ENCODE data around the gene PHB1. TPM values are rescaled to one million over a fixed set of nuclear protein-coding genes. Genes with fewer than 3 reads are reported as not detected.
A peak's percentile ranks its signal among the peaks of the same experiment; 100 is the strongest.

Gene PHB1
- total RNA-seq, 1 donor from 2014 or later, result 256 TPM

DNA sequence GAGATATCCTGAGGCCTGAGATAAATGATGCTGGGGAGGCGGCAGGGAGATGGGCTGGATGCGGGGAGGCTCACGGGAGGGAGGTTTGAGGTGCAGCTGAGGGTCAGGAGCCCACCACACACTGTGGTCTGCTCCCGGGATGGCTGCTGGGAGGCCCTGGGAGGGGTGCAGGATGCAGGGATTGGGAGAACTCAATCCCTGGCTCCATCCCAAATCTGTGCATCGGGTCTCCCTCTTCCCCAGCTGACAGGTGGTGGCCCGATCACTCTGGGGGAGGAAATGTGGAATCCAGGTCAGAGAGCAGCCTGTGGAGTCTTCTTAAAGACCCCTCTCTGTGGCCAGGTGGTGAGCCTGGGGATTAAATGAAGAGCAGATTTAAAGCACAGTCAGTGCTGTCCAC lies 12.0 kb downstream of the PHB1 start:
- H3K27ac Mint-ChIP-seq (ENCODE audit: unreplicated experiment), result peak overlapping the region; percentile 97
- DNase-seq (ENCODE audit: low read depth, low spot score), result no peak
- H3K9me3 Mint-ChIP-seq, result no peaks in the 10 kb centered on the region
- peaks cover 42% of the 10 kb centered on the region for H3K4me1 Mint-ChIP-seq
- peak overlapping the region; percentile 65 for H3K4me3 Mint-ChIP-seq
- TF ChIP-seq, protein P1, sequence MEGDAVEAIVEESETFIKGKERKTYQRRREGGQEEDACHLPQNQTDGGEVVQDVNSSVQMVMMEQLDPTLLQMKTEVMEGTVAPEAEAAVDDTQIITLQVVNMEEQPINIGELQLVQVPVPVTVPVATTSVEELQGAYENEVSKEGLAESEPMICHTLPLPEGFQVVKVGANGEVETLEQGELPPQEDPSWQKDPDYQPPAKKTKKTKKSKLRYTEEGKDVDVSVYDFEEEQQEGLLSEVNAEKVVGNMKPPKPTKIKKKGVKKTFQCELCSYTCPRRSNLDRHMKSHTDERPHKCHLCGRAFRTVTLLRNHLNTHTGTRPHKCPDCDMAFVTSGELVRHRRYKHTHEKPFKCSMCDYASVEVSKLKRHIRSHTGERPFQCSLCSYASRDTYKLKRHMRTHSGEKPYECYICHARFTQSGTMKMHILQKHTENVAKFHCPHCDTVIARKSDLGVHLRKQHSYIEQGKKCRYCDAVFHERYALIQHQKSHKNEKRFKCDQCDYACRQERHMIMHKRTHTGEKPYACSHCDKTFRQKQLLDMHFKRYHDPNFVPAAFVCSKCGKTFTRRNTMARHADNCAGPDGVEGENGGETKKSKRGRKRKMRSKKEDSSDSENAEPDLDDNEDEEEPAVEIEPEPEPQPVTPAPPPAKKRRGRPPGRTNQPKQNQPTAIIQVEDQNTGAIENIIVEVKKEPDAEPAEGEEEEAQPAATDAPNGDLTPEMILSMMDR (conservative IDR thresholded peaks at IDR 0.05), result no peak
- H3K27me3 Mint-ChIP-seq (ENCODE audit: low read depth), result no peaks in the 10 kb centered on the region
- peaks cover 13% of the 10 kb centered on the region for H3K36me3 Mint-ChIP-seq (ENCODE audit: low read depth)

DNA sequence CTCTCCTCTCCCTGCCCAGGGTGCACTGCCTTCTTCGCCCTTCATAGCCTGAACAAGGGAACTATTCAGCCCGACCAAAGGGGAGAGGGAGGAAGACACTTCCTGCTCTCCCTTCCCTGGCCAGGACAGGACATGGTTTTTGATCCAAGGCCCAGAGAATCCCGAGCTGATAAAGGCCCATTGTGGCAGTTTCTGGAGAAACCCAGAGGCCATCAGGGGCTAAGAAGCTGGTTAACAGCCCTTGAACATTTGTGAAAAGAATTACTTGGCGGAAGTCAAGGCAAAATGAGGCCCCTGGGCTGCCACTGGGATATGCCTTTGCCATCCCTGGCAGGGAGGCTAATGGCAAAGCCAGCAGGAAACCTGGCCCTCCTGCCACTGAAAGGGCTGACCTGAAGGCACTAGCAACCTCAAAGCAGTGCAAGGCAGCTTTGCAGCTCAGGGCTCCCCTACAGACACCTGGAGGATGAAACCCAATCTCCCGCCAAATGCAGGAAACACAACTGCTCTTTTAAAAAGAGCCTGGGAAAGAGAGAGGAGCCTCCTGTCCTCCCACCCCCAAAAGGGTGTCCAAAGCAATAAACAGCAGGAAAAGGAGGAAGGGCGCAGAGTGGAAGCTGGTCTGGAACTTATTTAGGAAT lies 12.6 kb downstream of the PHB1 start:
- peaks cover 13% of the 10 kb centered on the region for H3K36me3 Mint-ChIP-seq (ENCODE audit: low read depth)
- H3K4me3 Mint-ChIP-seq, result peak overlapping the region; percentile 65
- peak; percentile 30 for DNase-seq (ENCODE audit: low read depth, low spot score)
- peaks cover 41% of the 10 kb centered on the region for H3K4me1 Mint-ChIP-seq
- H3K9me3 Mint-ChIP-seq, result no peaks in the 10 kb centered on the region
- peak overlapping the region; percentile 97 for H3K27ac Mint-ChIP-seq (ENCODE audit: unreplicated experiment)
- H3K27me3 Mint-ChIP-seq (ENCODE audit: low read depth), result no peaks in the 10 kb centered on the region
- TF ChIP-seq, protein P1 (conservative IDR thresholded peaks at IDR 0.05), result no peak

DNA sequence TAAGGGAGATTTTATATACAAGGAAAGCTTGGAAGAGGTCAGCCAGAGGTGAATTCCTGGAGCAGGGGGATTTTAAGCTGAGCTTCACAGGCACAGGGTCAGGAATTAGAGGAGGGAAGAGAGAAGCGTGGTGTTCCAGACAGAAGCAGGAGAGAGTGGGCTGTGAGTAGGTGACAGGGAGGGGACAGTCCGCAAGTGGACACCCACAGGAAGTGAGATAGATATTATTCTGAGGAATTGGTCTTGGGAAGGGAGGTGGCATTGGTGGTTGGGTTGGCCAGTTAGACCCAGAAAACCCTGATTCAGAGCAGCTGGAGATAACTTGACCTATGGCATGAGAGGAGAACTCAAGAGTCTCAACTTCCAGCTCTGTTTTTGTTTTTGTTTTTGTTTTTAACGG lies 14.7 kb downstream of the PHB1 start:
- Mint-ChIP-seq H3K36me3 (ENCODE audit: low read depth) (peaks cover 4% of the 10 kb centered on the region), H3K27me3 (ENCODE audit: low read depth) (no peaks in the 10 kb centered on the region), H3K4me1 (peaks cover 43% of the 10 kb centered on the region), H3K27ac (ENCODE audit: unreplicated experiment) (peak overlapping the region; percentile 48), H3K9me3 (no peaks in the 10 kb centered on the region), H3K4me3 (peak overlapping the region; percentile 2)
- DNase-seq (ENCODE audit: low read depth, low spot score), result no peak
- TF ChIP-seq, protein P1 (conservative IDR thresholded peaks at IDR 0.05), result no peak

DNA sequence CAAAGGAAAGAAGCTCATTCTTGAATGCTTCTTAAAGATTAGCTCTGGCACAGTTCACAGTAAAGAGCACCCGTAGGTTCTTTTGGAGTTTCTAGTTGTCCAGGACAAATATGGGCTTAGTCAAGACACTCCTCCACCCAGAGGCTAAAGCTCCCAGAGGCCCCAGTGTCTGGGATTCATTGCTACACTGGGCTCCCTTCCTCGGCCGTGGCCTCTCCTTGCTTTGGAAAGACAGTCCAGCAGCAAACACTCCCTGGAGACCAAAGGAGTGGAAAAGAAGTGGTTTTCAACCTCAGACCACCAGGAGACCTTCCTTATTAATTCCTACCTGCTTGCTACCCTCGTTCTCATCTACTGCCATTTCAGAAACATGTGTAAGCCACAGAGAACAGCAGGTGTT lies 17.1 kb downstream of the PHB1 start:
- Mint-ChIP-seq H3K27me3 (ENCODE audit: low read depth) (no peaks in the 10 kb centered on the region), H3K36me3 (ENCODE audit: low read depth) (no peaks in the 10 kb centered on the region), H3K9me3 (no peaks in the 10 kb centered on the region), H3K4me3 (no peak overlapping the region), H3K4me1 (peaks cover 33% of the 10 kb centered on the region), H3K27ac (ENCODE audit: unreplicated experiment) (no peak overlapping the region)
- TF ChIP-seq, protein P1 (conservative IDR thresholded peaks at IDR 0.05), result no peak
- no peak for DNase-seq (ENCODE audit: low read depth, low spot score)

DNA sequence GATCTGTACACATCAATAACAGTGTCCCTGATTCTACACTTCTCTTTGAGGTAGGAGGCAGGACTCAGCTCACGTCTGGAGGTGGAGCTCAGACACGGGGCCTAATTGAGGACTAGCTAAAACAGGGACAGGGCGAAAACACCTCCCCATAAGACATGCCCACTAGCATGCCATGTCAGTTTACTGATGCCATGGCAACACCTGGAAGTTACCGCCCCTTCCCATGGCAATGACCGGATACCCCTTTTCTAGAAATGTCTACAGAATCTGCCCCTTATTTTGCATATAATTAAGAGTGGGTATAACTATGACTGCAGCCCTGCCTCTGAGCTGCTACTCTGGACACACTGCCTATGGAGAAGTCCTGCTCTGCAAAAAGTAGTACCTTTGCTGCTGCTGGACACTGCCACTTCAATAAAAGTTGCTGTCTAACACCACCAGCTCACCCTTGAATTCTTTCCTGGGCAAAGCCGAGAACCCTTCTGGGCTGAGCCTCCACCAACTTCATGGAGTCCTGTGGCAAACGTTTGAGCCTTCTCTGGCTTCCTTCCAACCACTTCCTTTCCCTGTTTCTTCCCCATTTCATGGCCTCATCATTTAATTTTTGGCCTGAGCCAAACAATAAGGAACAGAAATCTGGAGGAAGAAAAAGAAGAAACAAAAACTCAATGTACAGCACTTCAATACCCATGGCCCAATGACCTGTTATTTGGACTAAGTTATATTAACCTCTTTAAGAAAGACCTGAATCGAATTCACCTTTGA lies 21.0 kb downstream of the PHB1 start:
- TF ChIP-seq, protein P1 (conservative IDR thresholded peaks at IDR 0.05), result no peak
- peaks cover 23% of the 10 kb centered on the region for H3K4me1 Mint-ChIP-seq
- no peak overlapping the region for H3K27ac Mint-ChIP-seq (ENCODE audit: unreplicated experiment)
- no peak for DNase-seq (ENCODE audit: low read depth, low spot score)
- H3K36me3 Mint-ChIP-seq (ENCODE audit: low read depth), result no peaks in the 10 kb centered on the region
- H3K9me3 Mint-ChIP-seq, result no peaks in the 10 kb centered on the region
- no peak overlapping the region for H3K4me3 Mint-ChIP-seq
- H3K27me3 Mint-ChIP-seq (ENCODE audit: low read depth), result no peaks in the 10 kb centered on the region

Data from neural crest cell (in vitro differentiated cells).